GM23248 (cell line): Measurements from ENCODE around the gene FKRP. TPM values are rescaled to one million over a fixed set of nuclear protein-coding genes. Genes with fewer than 3 reads are reported as not detected.
A peak's percentile ranks its signal among the peaks of the same experiment; 100 is the strongest.

Source experiments
- DNase-seq: peaks from one replicate; pipeline ENCODE4 v3.0.0-alpha.2; 2015
- H2AFZ ChIP-seq: fragments of 200-600 bp; sonication (generic); 2 replicates; pipeline ENCODE4 v1.6.1; 2016; ENCODE audit warnings: antibody characterized with exemption
- H3F3A ChIP-seq: fragments of 200-600 bp; sonication (generic); 2 replicates; pipeline ENCODE4 v1.6.1; 2016; ENCODE audit warnings: mild to moderate bottlenecking, antibody characterized with exemption, mixed run types; ENCODE audit not compliant: insufficient read depth
- H3K27ac ChIP-seq: fragments of 200-600 bp; sonication (generic); 2 replicates; pipeline ENCODE4 v1.5.1; 2016; ENCODE audit warnings: mild to moderate bottlenecking
- H3K27me3 ChIP-seq: fragments of 200-600 bp; sonication (generic); replicated peaks from 2 replicates; pipeline ENCODE4 v1.6.1; 2016; ENCODE audit warnings: mild to moderate bottlenecking; ENCODE audit not compliant: insufficient read depth
- H3K36me3 ChIP-seq: fragments of 200-600 bp; sonication (generic); 2 replicates; pipeline ENCODE4 v1.6.1; 2016; ENCODE audit warnings: low read depth, mild to moderate bottlenecking
- H3K4me1 ChIP-seq: fragments of 200-600 bp; sonication (generic); 2 replicates; pipeline ENCODE4 v1.6.1; 2016; ENCODE audit warnings: mild to moderate bottlenecking; ENCODE audit not compliant: insufficient read depth
- H3K4me2 ChIP-seq: fragments of 200-600 bp; sonication (generic); one replicate; pipeline ENCODE4 v1.6.1; 2016; ENCODE audit warnings: mild to moderate bottlenecking; ENCODE audit not compliant: unreplicated experiment
- H3K4me3 ChIP-seq: fragments of 200-600 bp; sonication (generic); 2 replicates; pipeline ENCODE4 v1.5.1; 2016; ENCODE audit warnings: mild to moderate bottlenecking
- H3K79me2 ChIP-seq: fragments of 200-600 bp; sonication (generic); 2 replicates; pipeline ENCODE4 v1.6.1; 2016; ENCODE audit warnings: mild to moderate bottlenecking; ENCODE audit not compliant: insufficient read depth
- H3K9ac ChIP-seq: fragments of 200-600 bp; sonication (generic); 2 replicates; pipeline ENCODE4 v1.6.1; 2016; ENCODE audit warnings: mild to moderate bottlenecking
- H3K9me2 ChIP-seq: fragments of 200-600 bp; sonication (generic); 2 replicates; pipeline ENCODE4 v1.6.1; 2016; ENCODE audit warnings: mixed run types, mild to moderate bottlenecking, moderate library complexity; ENCODE audit not compliant: insufficient read depth
- H3K9me3 ChIP-seq: fragments of 200-600 bp; sonication (generic); one replicate; pipeline ENCODE4 v1.6.1; 2017; ENCODE audit warnings: low read depth
- H4K20me1 ChIP-seq: fragments of 200-600 bp; sonication (generic); 2 replicates; pipeline ENCODE4 v1.6.0; 2016; ENCODE audit not compliant: insufficient read depth
- EZH2 ChIP-seq: fragments of 200-600 bp; sonication (generic); IDR thresholded peaks from 2 replicates; pipeline ENCODE4 v1.6.1; 2018; ENCODE audit warnings: antibody characterized with exemption, mild to moderate bottlenecking; ENCODE audit not compliant: insufficient read depth, poor library complexity, severe bottlenecking
- EZH2phosphoT487 ChIP-seq: fragments of 200-600 bp; sonication (generic); IDR thresholded peaks from 2 replicates; pipeline ENCODE4 v1.6.1; 2018; ENCODE audit warnings: antibody characterized with exemption, moderate library complexity, mild to moderate bottlenecking, low read depth; ENCODE audit not compliant: insufficient read depth
- WGBS, 2 experiments: methylation state at CpG; one replicate each; pipeline ENCODE4 v1.1.6; 2015 to 2017; ENCODE audit warnings: low lambda C conversion rate in 2 of 2, low coverage in 1 of 2; ENCODE audit errors: missing lambda C conversion rate in 2 of 2; 5-methylcytosine and 5-hydroxymethylcytosine counted together
- in situ Hi-C: fragments of 300-500 bp; cut with MboI; formaldehyde crosslinking; loops from 2 replicates; pipeline ENCODE4 v1.15.0; 2020
- polyA plus RNA-seq: library from polyadenylated mRNA; unstranded; fragments of >200 nt; fragmentation: Nextera tagmentation; extraction: Ambion mirVana; gene quantifications from 2 replicates; pipeline ENCODE4 v1.2.1, GENCODE V29; 2016
- total RNA-seq: library from RNA; depleted of rRNA; stranded (reverse); fragments of >200 nt; shearing (Covaris generic); gene quantifications from 2 replicates; pipeline ENCODE4 v1.2.3, GENCODE V29; 2014

FKRP gene
- total and polyA plus RNA-seq, 2 experiments from 2014 or later: 15.0 to 41.5 TPM

- Histone ChIP-seq H3K27me3 (no peaks in the 10 kb centered on the region), H4K20me1 (no peaks in the 10 kb centered on the region), H3K9me2 (no peaks in the 10 kb centered on the region), H3K79me2 (peaks cover 26% of the 10 kb centered on the region), H3K4me2 (peak overlapping the region; percentile 91), H3K4me3 (peak overlapping the region; percentile 84), H3K9me3 (no peaks in the 10 kb centered on the region), H3K9ac (peak overlapping the region; percentile 89), H3K27ac (peak overlapping the region; percentile 52), H2AFZ (peak overlapping the region; percentile 74), H3F3A (0 out of 2 replicates have a peak, but pooled peaks cover 4% of the 10 kb centered on the region), H3K36me3 (peaks cover 8% of the 10 kb centered on the region; the same call in 1 of the 2 replicates), H3K4me1 (peaks cover 10% of the 10 kb centered on the region; the same call in 1 of the 2 replicates)
- in situ Hi-C loops: no loop called here
- peak; percentile 91 for DNase-seq
- TF ChIP-seq EZH2: no peak
- TF ChIP-seq EZH2phosphoT487: no peak
- 1 to 7% methylated on average over 11 to 39 of the region's 39 CpGs for WGBS, 2 experiments
These were observed 31.9 kb upstream of the FKRP start for GRCh38 chr19:46713781-46714443.

GRCh38 chr19:46714444-46715106, 31.3 kb upstream of the FKRP start:
- H3K79me2 ChIP-seq: peaks cover 26% of the 10 kb centered on the region
- 1% methylated on average over 11 to 12 of the region's 12 CpGs for WGBS, 2 experiments
- DNase-seq: peak; percentile 35
- H3K9ac ChIP-seq: peak overlapping the region; percentile 89
- no peaks in the 10 kb centered on the region for H4K20me1 ChIP-seq
- H3K4me1 ChIP-seq: peaks cover 10% of the 10 kb centered on the region; the same call in 1 of the 2 replicates
- peak overlapping the region; percentile 91 for H3K4me2 ChIP-seq
- no peaks in the 10 kb centered on the region for H3K27me3 ChIP-seq
- H3F3A ChIP-seq: 0 out of 2 replicates have a peak, but pooled peaks cover 4% of the 10 kb centered on the region
- no peaks in the 10 kb centered on the region for H3K9me2 ChIP-seq
- peak overlapping the region; percentile 52 for H3K27ac ChIP-seq
- in situ Hi-C loops: no loop called here
- peaks cover 2% of the 10 kb centered on the region; the same call in 1 of the 2 replicates for H3K36me3 ChIP-seq
- H2AFZ ChIP-seq: peak overlapping the region; percentile 74
- TF ChIP-seq EZH2 (no peak), EZH2phosphoT487 (no peak)
- H3K4me3 ChIP-seq: peak overlapping the region; percentile 84
- no peaks in the 10 kb centered on the region for H3K9me3 ChIP-seq

- H3K27ac ChIP-seq: no peak overlapping the region
These were observed 30.3 kb upstream of the FKRP start for GRCh38 chr19:46715620-46715974.

GRCh38 chr19:46715975-46716671, 29.7 kb upstream of the FKRP start:
- in situ Hi-C loops: no loop called here
- 1% methylated on average over 31 to 42 of the region's 42 CpGs for WGBS, 2 experiments
- Histone ChIP-seq H3K27me3 (no peaks in the 10 kb centered on the region), H2AFZ (peak overlapping the region; percentile 82), H3K4me3 (peak overlapping the region; percentile 84), H3F3A (0 out of 2 replicates have a peak, but pooled peaks cover 4% of the 10 kb centered on the region), H3K79me2 (peaks cover 26% of the 10 kb centered on the region), H4K20me1 (no peaks in the 10 kb centered on the region), H3K9ac (peak overlapping the region; percentile 89), H3K4me1 (peaks cover 10% of the 10 kb centered on the region; the same call in 1 of the 2 replicates), H3K4me2 (peak overlapping the region; percentile 91), H3K27ac (no peak overlapping the region), H3K9me3 (no peaks in the 10 kb centered on the region), H3K9me2 (no peaks in the 10 kb centered on the region), H3K36me3 (no peaks in the 10 kb centered on the region)
- TF ChIP-seq EZH2 (no peak), EZH2phosphoT487 (no peak)
- peak; percentile 71 for DNase-seq

More at GRCh38 chr19:46715620-46715974, 30.3 kb upstream of the FKRP start:
- Histone ChIP-seq H3K79me2 (peaks cover 26% of the 10 kb centered on the region), H3K9me3 (no peaks in the 10 kb centered on the region), H3K4me3 (peak overlapping the region; percentile 84), H3K4me2 (peak overlapping the region; percentile 91), H3K27me3 (no peaks in the 10 kb centered on the region), H4K20me1 (no peaks in the 10 kb centered on the region), H3K9ac (peak overlapping the region; percentile 89), H3K4me1 (peaks cover 10% of the 10 kb centered on the region; the same call in 1 of the 2 replicates), H3K9me2 (no peaks in the 10 kb centered on the region), H3K36me3 (no peaks in the 10 kb centered on the region), H3F3A (0 out of 2 replicates have a peak, but pooled peaks cover 4% of the 10 kb centered on the region), H2AFZ (no peak overlapping the region; the same call in 1 of the 2 replicates)
- 31 to 36% methylated on average over 8 of the region's 8 CpGs for WGBS, 2 experiments
- in situ Hi-C loops: no loop called here
- no peak for TF ChIP-seq EZH2
- TF ChIP-seq EZH2phosphoT487: no peak
- DNase-seq: no peak
